Kidney (tissue), 14 donors: ENCODE data around the gene UBALD2. TPM values are rescaled to one million over a fixed set of nuclear protein-coding genes. Genes with fewer than 3 reads are reported as not detected.

Experiments used
- DNase-seq, 5 donors: peaks; one replicate each; pipeline ENCODE4 v3.0.0-alpha.2; 2013 to 2020
- FAIRE-seq: peaks from 2 replicates; lab custom pipeline; 2012; peaks lifted over from hg19 to GRCh38; lab: Jason Lieb, UNC
- H3K27ac ChIP-seq, 2 donors: one replicate each; pipeline ENCODE4 v1.7.0; 2013; ENCODE audit warnings: low read depth in 2 of 2, low read length in 2 of 2, inconsistent platforms in 1 of 2
- H3K27me3 ChIP-seq: one replicate; pipeline ENCODE4 v1.7.1; 2013; ENCODE audit warnings: low read length, inconsistent platforms; ENCODE audit not compliant: control insufficient read depth, insufficient read depth
- H3K36me3 ChIP-seq, 3 donors: one replicate each; pipeline versions ENCODE4 v1.7.0 to v1.7.1; 2013; ENCODE audit warnings: low read length in 3 of 3, control low read depth in 1 of 3, inconsistent platforms in 1 of 3; ENCODE audit not compliant: insufficient read depth in 3 of 3, control insufficient read depth in 2 of 3
- H3K4me1 ChIP-seq, 3 donors: one replicate each; pipeline versions ENCODE4 v1.7.0 to v1.7.1; 2013; ENCODE audit warnings: low read length in 3 of 3, inconsistent platforms in 1 of 3, low read depth in 1 of 3; ENCODE audit not compliant: control insufficient read depth in 2 of 3, insufficient read depth in 2 of 3
- H3K4me3 ChIP-seq, 3 donors: one replicate each; pipeline versions ENCODE4 v1.7.0 to v1.8.1; 2013; ENCODE audit warnings: low read length in 3 of 3, control low read depth in 1 of 3, inconsistent platforms in 1 of 3
- H3K9ac ChIP-seq, 3 donors: one replicate each; pipeline versions ENCODE4 v1.7.0 to v1.7.1; 2013; ENCODE audit warnings: low read length in 3 of 3, control low read depth in 1 of 3, inconsistent platforms in 1 of 3
- H3K9me3 ChIP-seq, 3 donors: one replicate each; pipeline versions ENCODE4 v1.7.0 to v1.7.1; 2013; ENCODE audit warnings: low read length in 3 of 3, control low read depth in 1 of 3, inconsistent platforms in 1 of 3; ENCODE audit not compliant: control insufficient read depth in 2 of 3, insufficient read depth in 1 of 3
- intact Hi-C: fragments of 100-400 bp; cut with DNase I; formaldehyde crosslinking; loops from one replicate; pipeline ENCODE4 v1.11.1; 2022
- polyA plus RNA-seq: library from polyadenylated mRNA; stranded (reverse); fragments of 350-450 nt; fragmentation: Illumina TruSeq; extraction: RNeasy Lipid Tissue Mini Kit (QIAGEN cat#74804); gene quantifications from one replicate; pipeline ENCODE4 v1.2.3, GENCODE V29; 2014; ENCODE audit warnings: low read depth, low replicate concordance; ENCODE audit not compliant: insufficient read depth
- total RNA-seq: library from RNA; stranded (reverse); fragmentation: NEBNext Ultra II Directional; extraction: Animal tissue kit (Norgen Biotek cat#: 25700); gene quantifications from one replicate; pipeline ENCODE4 v1.2.1, GENCODE V29; 2021
- TF ChIP-seq, protein P1 (sequence below): IDR thresholded peaks from 3 replicates; pipeline ENCODE4 v1.5.1; 2012; ENCODE audit warnings: mild to moderate bottlenecking, moderate library complexity, borderline replicate concordance; ENCODE audit not compliant: insufficient read depth; ENCODE audit errors: extremely low read depth
- donor health status: control.
- donor health status: control.
- donor health status: control.
- donor health status: control.
- donor health status: control.
- donor health status: DM: yes; HTN: yes; CAD: no.
- donor health status: Normal renal cell carcinoma (clear cell type).

Gene UBALD2
- total and polyA plus RNA-seq, 2 donors from 2014 or later = 54.3 to 59.1 TPM

DNA sequence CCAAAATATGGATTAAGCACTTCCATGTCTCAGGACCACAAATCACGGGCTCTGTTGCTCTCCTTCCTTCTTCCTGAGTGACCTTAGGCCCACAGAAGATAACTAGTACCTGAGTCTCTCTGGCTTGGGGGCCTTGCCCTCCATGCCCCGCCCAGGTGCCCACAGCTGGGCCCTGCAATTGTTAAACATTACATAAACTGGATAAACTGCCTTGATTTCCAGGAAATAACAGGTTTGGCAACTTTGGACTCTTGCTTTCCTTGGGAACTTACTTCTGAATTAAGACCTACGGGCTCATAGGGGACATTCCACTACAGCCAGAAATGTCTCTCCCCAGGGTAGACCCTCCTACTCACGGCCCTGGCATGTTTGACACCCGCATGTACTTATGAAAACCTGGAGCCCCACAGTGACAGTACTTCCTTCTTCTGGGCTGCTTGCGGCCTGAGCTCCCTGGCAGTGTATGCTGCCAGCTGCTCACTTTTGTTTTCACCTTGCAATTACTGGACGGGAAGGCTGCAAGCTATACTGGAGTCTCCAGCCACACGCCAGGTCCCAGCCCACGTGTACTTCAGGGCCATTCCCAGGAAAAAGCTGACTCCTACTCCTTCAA, 2.3 kb upstream of the UBALD2 start:
- intact Hi-C loops = no loop called here
- Histone ChIP-seq H3K4me3 (peak overlapping the region in 1 of 3 donors; percentile 28), H3K36me3 (no peaks in the 10 kb centered on the region), H3K9ac (peak overlapping the region in 1 of 3 donors; percentile 10), H3K27me3 (no peaks in the 10 kb centered on the region), H3K9me3 (no peaks in the 10 kb centered on the region), H3K4me1 (peaks cover 9 to 30% (median 25%) of the 10 kb centered on the region in 3 donors), H3K27ac (peak overlapping the region; percentile 63 to 76)
- no peak for FAIRE-seq
- peak in 4 of 5 donors; percentile 69 to 91 (median 84) for DNase-seq
- TF ChIP-seq, protein P1, sequence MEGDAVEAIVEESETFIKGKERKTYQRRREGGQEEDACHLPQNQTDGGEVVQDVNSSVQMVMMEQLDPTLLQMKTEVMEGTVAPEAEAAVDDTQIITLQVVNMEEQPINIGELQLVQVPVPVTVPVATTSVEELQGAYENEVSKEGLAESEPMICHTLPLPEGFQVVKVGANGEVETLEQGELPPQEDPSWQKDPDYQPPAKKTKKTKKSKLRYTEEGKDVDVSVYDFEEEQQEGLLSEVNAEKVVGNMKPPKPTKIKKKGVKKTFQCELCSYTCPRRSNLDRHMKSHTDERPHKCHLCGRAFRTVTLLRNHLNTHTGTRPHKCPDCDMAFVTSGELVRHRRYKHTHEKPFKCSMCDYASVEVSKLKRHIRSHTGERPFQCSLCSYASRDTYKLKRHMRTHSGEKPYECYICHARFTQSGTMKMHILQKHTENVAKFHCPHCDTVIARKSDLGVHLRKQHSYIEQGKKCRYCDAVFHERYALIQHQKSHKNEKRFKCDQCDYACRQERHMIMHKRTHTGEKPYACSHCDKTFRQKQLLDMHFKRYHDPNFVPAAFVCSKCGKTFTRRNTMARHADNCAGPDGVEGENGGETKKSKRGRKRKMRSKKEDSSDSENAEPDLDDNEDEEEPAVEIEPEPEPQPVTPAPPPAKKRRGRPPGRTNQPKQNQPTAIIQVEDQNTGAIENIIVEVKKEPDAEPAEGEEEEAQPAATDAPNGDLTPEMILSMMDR = no peak

GRCh38 chr17:76263896-76264295, 1.3 kb upstream of the UBALD2 start:
- FAIRE-seq = no peak
- H3K27me3 ChIP-seq = no peaks in the 10 kb centered on the region
- no peak for DNase-seq
- peaks cover 10 to 37% (median 29%) of the 10 kb centered on the region in 3 donors for H3K4me1 ChIP-seq
- intact Hi-C loops = no loop called here
- H3K4me3 ChIP-seq = no peak overlapping the region
- TF ChIP-seq, protein P1 = no peak
- peak overlapping the region; percentile 63 to 76 for H3K27ac ChIP-seq
- no peaks in the 10 kb centered on the region for H3K36me3 ChIP-seq
- no peak overlapping the region for H3K9ac ChIP-seq
- no peaks in the 10 kb centered on the region for H3K9me3 ChIP-seq

DNA sequence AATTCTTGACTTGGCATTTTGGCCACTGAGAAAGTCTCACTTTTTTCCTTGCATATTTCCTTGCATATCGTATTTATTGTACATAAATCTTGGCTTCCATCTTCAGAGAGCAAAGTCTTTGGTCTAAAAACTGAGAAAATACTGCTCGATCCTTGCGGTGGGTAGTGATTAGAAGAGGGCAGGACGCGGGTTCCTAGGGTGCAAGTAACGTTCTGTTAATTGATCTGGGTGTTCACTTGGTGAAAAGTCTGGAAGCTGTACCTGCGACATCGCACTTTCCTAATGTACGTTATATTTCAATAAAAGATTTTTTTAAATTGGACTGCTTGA, 758 bp upstream of the UBALD2 start:
- DNase-seq = no peak
- no peaks in the 10 kb centered on the region for H3K27me3 ChIP-seq
- peaks cover 10 to 42% (median 34%) of the 10 kb centered on the region in 3 donors for H3K4me1 ChIP-seq
- no peaks in the 10 kb centered on the region for H3K36me3 ChIP-seq
- H3K9me3 ChIP-seq = no peaks in the 10 kb centered on the region
- H3K9ac ChIP-seq = peak overlapping the region in 2 of 3 donors; percentile 8 to 13
- peak overlapping the region in 1 of 2 donors; percentile 76 for H3K27ac ChIP-seq
- intact Hi-C loops = no loop called here
- FAIRE-seq = no peak
- TF ChIP-seq, protein P1 = no peak
- H3K4me3 ChIP-seq = peak overlapping the region in 2 of 3 donors; percentile 5 to 42
